NB4 (cell line): ENCODE results near the gene CD74.

ENCODE experiments used
- MYC ChIP-seq: IDR thresholded peaks from 2 replicates; pipeline ENCODE4 v1.6.1; 2011; ENCODE audit warnings: low read depth, low read length
- POLR2A ChIP-seq: IDR thresholded peaks from 2 replicates; pipeline ENCODE4 v1.6.1; 2011; ENCODE audit warnings: mild to moderate bottlenecking; ENCODE audit not compliant: insufficient read length; ENCODE audit errors: extremely low read depth
- TF ChIP-seq, protein P1 (sequence below): IDR thresholded peaks from one replicate; pipeline ENCODE4 v1.5.1; 2012; ENCODE audit warnings: low read depth, low read length
- TF ChIP-seq, protein P2 (sequence below): IDR thresholded peaks from 2 replicates; pipeline ENCODE4 v1.6.1; 2011; ENCODE audit warnings: low read depth, low read length

DNA sequence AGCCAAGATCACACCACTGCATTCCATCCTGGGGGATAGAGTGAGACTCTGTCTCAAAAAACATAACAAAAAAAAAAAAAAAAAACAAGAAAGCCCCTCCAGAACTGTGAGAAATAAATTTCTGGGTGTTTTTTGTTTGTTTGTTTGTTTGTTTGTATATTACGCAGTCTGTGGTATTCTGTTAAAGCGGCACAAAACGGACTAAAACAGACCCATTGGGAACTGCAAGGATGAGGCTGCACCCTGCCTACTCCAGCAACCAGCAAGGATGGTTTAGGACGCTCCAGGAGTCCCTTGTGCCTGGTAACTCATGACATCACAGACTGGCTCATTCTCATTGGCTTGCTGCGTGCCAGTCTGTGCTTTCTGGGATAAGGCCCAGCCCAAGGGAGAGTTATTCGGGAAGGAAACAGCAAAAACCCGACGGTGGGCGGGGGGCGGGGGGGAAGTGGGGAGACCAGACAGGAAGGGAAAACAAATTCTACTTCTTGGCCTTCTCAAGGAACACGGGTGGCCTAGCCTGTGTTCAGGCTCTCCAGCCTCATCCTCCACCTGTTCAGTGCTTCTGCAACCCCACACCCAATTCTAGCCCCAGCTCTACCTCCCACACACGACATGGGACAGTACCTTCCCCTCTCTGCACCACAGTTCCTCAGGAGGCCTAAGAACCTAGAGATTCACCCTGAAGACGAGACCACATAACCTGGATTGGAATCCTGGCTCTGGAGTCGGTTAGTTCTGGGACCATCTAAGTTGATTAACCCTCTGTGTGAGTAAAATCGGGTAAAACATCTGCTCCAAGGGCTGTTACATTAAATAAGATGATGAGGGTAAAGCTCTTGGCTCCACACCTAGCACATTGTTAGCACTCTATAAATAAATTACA lies 2.8 kb downstream of the CD74 start:
- TF ChIP-seq MYC (no peak), POLR2A (no peak)
- TF ChIP-seq, protein P1, sequence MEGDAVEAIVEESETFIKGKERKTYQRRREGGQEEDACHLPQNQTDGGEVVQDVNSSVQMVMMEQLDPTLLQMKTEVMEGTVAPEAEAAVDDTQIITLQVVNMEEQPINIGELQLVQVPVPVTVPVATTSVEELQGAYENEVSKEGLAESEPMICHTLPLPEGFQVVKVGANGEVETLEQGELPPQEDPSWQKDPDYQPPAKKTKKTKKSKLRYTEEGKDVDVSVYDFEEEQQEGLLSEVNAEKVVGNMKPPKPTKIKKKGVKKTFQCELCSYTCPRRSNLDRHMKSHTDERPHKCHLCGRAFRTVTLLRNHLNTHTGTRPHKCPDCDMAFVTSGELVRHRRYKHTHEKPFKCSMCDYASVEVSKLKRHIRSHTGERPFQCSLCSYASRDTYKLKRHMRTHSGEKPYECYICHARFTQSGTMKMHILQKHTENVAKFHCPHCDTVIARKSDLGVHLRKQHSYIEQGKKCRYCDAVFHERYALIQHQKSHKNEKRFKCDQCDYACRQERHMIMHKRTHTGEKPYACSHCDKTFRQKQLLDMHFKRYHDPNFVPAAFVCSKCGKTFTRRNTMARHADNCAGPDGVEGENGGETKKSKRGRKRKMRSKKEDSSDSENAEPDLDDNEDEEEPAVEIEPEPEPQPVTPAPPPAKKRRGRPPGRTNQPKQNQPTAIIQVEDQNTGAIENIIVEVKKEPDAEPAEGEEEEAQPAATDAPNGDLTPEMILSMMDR, result no peak
- TF ChIP-seq, protein P2, sequence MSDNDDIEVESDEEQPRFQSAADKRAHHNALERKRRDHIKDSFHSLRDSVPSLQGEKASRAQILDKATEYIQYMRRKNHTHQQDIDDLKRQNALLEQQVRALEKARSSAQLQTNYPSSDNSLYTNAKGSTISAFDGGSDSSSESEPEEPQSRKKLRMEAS, result no peak
